NCI-H2196 treated with DMSO at 0.1 percent for 48 hours (cell line): ENCODE results near the gene SH3GL1.
A peak's percentile ranks its signal among the peaks of the same experiment; 100 is the strongest.

Experiments used
- DNase-seq: peaks from one replicate; lab custom pipeline; 2025; ENCODE audit not compliant: unreplicated experiment; lab: John Stamatoyannopoulos, UW

Gene SH3GL1

GRCh38 chr19:4399812-4400134, 574 bp downstream of the SH3GL1 start:
- no peak for DNase-seq

- DNase-seq, result no peak
These were observed 3.2 kb downstream of the SH3GL1 start for GRCh38 chr19:4396949-4397783.

- DNase-seq, result no peak
These were observed 6.3 kb downstream of the SH3GL1 start for GRCh38 chr19:4393947-4394590.

- DNase-seq, result no peak
These were observed 8.5 kb downstream of the SH3GL1 start for GRCh38 chr19:4391701-4392483.

GRCh38 chr19:4391306-4391693, 9.0 kb downstream of the SH3GL1 start:
- DNase-seq, result no peak

- no peak for DNase-seq
These were observed 9.6 kb downstream of the SH3GL1 start for GRCh38 chr19:4390567-4391305.

- no peak for DNase-seq
These were observed 10.3 kb downstream of the SH3GL1 start for GRCh38 chr19:4390017-4390566.

GRCh38 chr19:4389511-4390016, 10.8 kb downstream of the SH3GL1 start:
- DNase-seq, result no peak

- no peak for DNase-seq
These were observed 11.3 kb downstream of the SH3GL1 start for GRCh38 chr19:4389064-4389375.

GRCh38 chr19:4388337-4389063, 11.8 kb downstream of the SH3GL1 start:
- no peak for DNase-seq

- no peak for DNase-seq
These were observed 14.1 kb downstream of the SH3GL1 start for GRCh38 chr19:4386041-4386782.

GRCh38 chr19:4385291-4386040, 14.9 kb downstream of the SH3GL1 start:
- no peak for DNase-seq

- DNase-seq, result no peak
These were observed 20.1 kb downstream of the SH3GL1 start for GRCh38 chr19:4380254-4380727.

GRCh38 chr19:4379383-4380253, 20.7 kb downstream of the SH3GL1 start:
- DNase-seq, result peak; percentile 50

- no peak for DNase-seq
These were observed 21.5 kb downstream of the SH3GL1 start for GRCh38 chr19:4378886-4379285.

GRCh38 chr19:4376991-4377781, 23.2 kb downstream of the SH3GL1 start:
- no peak for DNase-seq

- DNase-seq, result no peak
These were observed 23.7 kb downstream of the SH3GL1 start for GRCh38 chr19:4376671-4376990.
